Nephron (organoid): Measurements from ENCODE around the gene MYD88.

Experiments used
- H3K27ac Mint-ChIP-seq, 3 experiments: 2 replicates each; pipeline ENCODE4 v1.8.0; 2020; ENCODE audit warnings: mixed read lengths in 3 of 3, mild to moderate bottlenecking in 2 of 3, moderate library complexity in 1 of 3
- H3K27me3 Mint-ChIP-seq: 2 replicates; pipeline ENCODE4 v1.8.0; 2021; ENCODE audit warnings: low read depth, mild to moderate bottlenecking, moderate library complexity, mixed read lengths
- H3K36me3 Mint-ChIP-seq: 2 replicates; pipeline ENCODE4 v1.8.0; 2020; ENCODE audit warnings: low read depth, mixed read lengths
- H3K4me1 Mint-ChIP-seq: 2 replicates; pipeline ENCODE4 v1.8.0; 2020; ENCODE audit warnings: mixed read lengths
- H3K4me3 Mint-ChIP-seq, 3 experiments: 2 replicates each; pipeline ENCODE4 v1.8.0; 2020; ENCODE audit warnings: mild to moderate bottlenecking in 3 of 3, mixed read lengths in 3 of 3, moderate library complexity in 2 of 3
- H3K9me3 Mint-ChIP-seq: 2 replicates; pipeline ENCODE4 v1.8.0; 2020; ENCODE audit warnings: mixed read lengths
- TF ChIP-seq, protein P1 (sequence below), 3 experiments: fragments of 200-600 bp; sonication (generic); IDR thresholded peaks; one replicate each; pipeline ENCODE4 v1.5.0; 2021; ENCODE audit warnings: antibody characterized with exemption in 3 of 3; ENCODE audit not compliant: unreplicated experiment in 3 of 3

Gene MYD88

GRCh38 chr3:38127611-38128302 lies 10.7 kb upstream of the MYD88 start:
- H3K27me3 Mint-ChIP-seq: no peaks in the 10 kb centered on the region
- TF ChIP-seq, protein P1, sequence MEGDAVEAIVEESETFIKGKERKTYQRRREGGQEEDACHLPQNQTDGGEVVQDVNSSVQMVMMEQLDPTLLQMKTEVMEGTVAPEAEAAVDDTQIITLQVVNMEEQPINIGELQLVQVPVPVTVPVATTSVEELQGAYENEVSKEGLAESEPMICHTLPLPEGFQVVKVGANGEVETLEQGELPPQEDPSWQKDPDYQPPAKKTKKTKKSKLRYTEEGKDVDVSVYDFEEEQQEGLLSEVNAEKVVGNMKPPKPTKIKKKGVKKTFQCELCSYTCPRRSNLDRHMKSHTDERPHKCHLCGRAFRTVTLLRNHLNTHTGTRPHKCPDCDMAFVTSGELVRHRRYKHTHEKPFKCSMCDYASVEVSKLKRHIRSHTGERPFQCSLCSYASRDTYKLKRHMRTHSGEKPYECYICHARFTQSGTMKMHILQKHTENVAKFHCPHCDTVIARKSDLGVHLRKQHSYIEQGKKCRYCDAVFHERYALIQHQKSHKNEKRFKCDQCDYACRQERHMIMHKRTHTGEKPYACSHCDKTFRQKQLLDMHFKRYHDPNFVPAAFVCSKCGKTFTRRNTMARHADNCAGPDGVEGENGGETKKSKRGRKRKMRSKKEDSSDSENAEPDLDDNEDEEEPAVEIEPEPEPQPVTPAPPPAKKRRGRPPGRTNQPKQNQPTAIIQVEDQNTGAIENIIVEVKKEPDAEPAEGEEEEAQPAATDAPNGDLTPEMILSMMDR (IDR thresholded peaks at IDR 0.05; ENCODE audit: unreplicated experiment in 3 of 3): no peak
- H3K4me3 Mint-ChIP-seq: no peak overlapping the region
- no peak overlapping the region for H3K27ac Mint-ChIP-seq
- H3K36me3 Mint-ChIP-seq: peaks cover 73% of the 10 kb centered on the region
- no peaks in the 10 kb centered on the region for H3K4me1 Mint-ChIP-seq
- no peaks in the 10 kb centered on the region for H3K9me3 Mint-ChIP-seq

DNA sequence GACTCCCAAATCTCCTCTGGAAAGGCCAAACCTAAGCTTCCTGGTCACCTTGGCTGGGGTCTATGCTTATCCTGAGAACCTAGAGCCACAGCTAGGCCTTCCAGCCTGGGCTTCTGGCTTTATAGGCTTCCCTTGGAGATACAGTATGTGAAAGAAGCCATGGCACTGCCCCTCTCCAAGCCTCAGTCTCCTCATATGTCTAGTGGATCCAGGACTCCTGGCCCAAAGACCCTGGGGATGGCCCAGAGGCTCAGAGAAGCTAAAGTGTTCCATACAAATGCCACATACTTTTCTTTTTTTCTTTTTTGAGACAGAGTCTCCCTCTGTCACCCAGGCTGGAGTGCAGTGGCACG lies 10.2 kb upstream of the MYD88 start:
- Mint-ChIP-seq H3K27me3 (no peaks in the 10 kb centered on the region), H3K36me3 (peaks cover 73% of the 10 kb centered on the region), H3K4me1 (no peaks in the 10 kb centered on the region), H3K4me3 (no peak overlapping the region), H3K27ac (no peak overlapping the region), H3K9me3 (no peaks in the 10 kb centered on the region)
- TF ChIP-seq, protein P1 (IDR thresholded peaks at IDR 0.05; ENCODE audit: unreplicated experiment in 3 of 3): no peak

GRCh38 chr3:38129058-38129457 lies 9.4 kb upstream of the MYD88 start:
- Mint-ChIP-seq H3K4me3 (no peak overlapping the region), H3K27ac (no peak overlapping the region), H3K9me3 (no peaks in the 10 kb centered on the region), H3K36me3 (peaks cover 73% of the 10 kb centered on the region), H3K4me1 (peaks cover under 1% of the 10 kb centered on the region), H3K27me3 (no peaks in the 10 kb centered on the region)
- TF ChIP-seq, protein P1 (IDR thresholded peaks at IDR 0.05; ENCODE audit: unreplicated experiment in 3 of 3): no peak

GRCh38 chr3:38130631-38131065 lies 7.8 kb upstream of the MYD88 start:
- Mint-ChIP-seq H3K4me3 (no peak overlapping the region), H3K27ac (no peak overlapping the region), H3K36me3 (peaks cover 61% of the 10 kb centered on the region), H3K4me1 (peaks cover 14% of the 10 kb centered on the region), H3K9me3 (no peaks in the 10 kb centered on the region), H3K27me3 (no peaks in the 10 kb centered on the region)
- TF ChIP-seq, protein P1 (IDR thresholded peaks at IDR 0.05; ENCODE audit: unreplicated experiment in 3 of 3): no peak

DNA sequence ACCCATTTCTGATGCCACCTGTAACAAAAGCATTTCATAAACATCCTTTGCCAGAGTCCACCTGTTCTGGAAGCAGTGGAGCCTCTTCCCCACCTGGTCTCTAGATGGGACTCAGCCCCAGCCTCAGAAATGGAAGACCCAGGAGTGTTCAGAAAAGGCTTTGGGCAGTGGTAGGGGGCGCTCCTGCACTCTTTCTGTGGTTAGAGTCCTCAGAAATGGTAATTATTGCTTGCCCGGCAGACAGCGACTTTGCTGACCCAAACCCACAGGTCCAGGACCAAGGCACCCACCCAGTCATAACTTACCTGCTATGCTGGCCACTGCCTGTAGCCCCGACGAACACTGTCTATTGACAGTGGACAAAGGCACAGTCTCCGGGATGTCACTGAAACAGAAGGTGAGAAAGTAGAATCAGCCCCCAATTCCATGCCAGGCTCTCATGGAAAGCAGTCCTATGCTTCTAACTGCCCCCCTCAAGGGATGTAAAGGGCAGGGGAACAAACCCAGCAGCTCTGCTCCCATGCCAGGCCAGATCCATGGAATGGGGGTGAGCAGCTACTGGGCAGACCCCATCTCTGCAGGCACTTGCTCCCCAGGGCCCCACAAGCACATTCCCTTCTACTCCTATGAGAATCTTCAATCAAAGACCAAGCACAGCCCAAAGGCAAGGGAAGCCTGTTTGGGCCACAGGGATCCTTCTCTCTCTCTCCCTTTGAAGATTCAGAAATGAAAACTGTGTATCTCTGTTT lies 6.7 kb upstream of the MYD88 start:
- Mint-ChIP-seq H3K4me3 (no peak overlapping the region), H3K4me1 (peaks cover 22% of the 10 kb centered on the region), H3K9me3 (no peaks in the 10 kb centered on the region), H3K27me3 (no peaks in the 10 kb centered on the region), H3K27ac (peak overlapping the region in 1 of 3 experiments; percentile 59), H3K36me3 (peaks cover 56% of the 10 kb centered on the region)
- TF ChIP-seq, protein P1 (IDR thresholded peaks at IDR 0.05; ENCODE audit: unreplicated experiment in 3 of 3): peak in 2 of 3 experiments; percentile 21 to 36
